GM18861 (cell line): ENCODE measurements around the gene TEX48.

Experiments
- ATAC-seq: cut with Tn5 transposase; IDR thresholded peaks from one replicate; pipeline ENCODE4 v1.9.1; 2021; ENCODE audit not compliant: unreplicated experiment

The TEX48 gene

DNA sequence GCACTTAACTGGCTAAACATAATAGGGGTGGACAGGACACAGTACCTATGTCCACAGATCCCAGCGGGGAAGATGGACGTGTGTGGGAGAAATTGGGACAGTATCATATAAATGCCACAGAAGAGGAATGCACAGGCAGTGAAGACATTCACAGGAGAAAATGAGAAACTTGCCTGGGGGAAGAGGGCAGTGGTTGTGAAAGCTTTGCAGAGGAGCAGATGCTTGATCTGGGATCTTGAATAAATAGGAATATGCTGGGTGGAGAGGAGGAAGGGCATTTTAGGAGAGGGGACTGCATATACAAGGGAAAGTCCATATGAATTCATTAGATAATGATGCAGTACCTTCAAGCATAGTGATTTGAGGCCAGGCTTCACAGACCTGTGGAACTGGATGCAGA, 57.3 kb downstream of the TEX48 start:
- no peak for ATAC-seq

DNA sequence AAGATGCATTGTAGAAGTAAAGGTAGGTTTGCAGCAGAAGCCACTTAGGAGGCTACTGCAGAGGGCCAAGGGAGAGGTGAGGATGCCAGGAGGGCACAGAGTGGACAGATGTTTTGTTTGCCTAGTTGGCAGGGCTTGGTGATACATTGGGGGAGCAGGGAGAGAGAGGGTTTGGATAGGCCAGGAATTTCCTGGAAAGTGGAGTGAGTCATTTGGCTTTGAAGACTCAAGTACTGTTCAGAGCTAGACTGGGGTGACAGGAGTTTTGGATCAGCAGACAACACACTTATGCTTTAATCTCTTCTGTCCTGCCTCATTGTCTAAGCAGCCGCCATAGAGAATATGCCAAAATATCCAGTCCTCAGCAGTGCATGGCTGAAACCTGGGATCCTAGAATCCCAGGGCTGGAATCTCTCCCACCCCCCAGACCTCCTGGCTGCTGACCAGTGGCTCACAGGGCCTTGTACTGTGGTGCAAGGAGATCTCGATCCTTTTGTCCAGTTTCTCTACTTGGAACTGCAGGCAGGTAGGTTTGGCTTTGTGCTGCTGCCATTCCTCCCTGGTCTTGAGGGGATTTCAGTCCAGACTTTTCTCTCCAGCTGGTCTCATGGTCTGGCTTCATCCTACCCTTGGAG, 59.9 kb downstream of the TEX48 start:
- no peak for ATAC-seq

DNA sequence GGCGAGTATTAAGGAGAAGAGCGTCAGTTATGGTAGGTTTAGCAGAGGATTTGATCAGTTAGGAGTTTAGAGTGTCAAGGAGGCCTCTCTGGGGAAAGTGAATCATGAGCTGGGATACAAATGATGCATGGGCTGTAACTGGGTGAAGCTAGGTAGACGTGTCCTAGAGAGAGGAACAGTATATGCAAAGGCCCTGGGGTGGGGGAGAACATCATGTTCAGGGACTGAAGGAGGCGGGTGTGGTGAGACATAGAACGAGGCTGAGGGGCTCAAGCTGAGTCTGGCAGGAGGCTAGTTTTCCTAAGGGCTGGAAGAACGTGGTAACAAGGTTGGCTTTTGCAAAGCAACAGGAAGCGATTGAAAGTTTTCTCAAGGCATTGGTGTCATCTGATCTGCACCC, 60.4 kb downstream of the TEX48 start:
- ATAC-seq = no peak

DNA sequence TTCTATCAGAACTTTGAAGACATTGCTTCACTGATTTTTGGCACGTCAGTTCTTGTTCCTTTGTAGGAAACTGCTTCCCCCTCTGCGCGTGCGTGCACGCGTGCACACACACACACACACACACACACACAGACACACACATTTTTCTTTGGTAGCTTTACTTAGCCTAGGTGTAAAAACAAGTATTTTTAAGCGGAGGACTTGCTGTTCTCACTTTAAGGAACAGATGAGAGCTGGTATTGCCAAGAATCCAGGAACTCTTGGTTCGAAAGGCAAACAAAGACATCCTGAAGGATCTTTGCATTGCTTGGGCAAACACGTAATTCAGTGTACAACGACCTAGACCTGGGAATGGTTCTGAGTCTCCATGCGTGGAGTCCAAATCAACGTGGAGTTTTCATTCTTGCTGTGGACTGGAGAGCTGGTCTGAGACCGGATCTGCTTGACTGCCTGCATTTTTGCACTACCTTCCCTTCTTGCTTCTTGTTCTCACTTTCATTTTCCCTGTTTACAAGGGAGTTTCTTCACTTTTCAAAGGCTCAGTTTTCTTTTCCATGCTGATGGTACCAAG, 62.7 kb downstream of the TEX48 start:
- ATAC-seq = peak; percentile 38

DNA sequence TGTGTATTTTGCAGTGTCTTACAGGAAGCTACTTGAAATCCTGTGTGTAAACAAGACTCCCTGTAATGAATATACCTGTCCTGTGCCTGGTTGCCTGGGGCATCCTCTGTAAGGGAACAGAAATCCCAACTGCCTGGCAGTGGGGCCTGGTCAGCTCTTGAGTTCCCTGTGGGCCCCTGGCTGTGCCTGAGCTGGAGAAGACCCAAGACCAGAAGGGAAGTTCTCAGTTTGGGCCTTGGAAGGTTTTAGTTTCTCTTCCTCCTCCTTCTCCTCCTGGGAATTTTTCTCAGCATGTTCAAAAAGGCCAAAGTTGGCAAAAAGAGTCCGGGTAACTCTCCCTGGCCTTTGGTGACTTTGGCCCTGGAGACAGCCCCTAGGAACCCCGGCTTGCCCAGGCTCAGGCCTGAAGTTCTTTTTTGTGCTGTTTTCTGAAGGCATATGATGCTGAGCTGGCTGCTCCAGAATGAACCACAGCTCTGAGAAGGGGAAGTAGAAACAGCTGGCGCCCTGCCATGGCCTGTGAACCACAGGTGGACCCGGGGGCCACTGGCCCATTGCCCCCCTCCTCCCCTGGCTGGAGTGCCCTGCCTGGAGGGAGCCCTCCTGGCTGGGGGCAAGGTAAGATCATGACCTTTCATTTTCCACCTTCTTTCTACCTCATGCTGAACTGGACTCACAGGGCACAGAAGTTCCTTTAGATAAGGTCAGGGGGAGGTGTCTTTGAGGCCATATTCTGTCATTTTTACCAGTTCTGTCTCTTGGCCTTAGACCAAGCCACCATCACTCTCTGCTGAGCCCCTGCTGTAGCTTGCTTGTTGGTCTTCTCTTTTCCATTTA, 65.1 kb downstream of the TEX48 start:
- peak; percentile 74 for ATAC-seq
